ENCODE results near the gene LILRB2.
"Not testable (repeated sequence)": the region's sequence is repeated elsewhere in the genome, so short reads cannot be mapped to it uniquely, and the experiment has no call there.

The LILRB2 gene

GRCh38 chr19:54239491-54240371 is 41.2 kb downstream of the LILRB2 start:
- not testable (repeated sequence) for DNase-seq

- no peak for DNase-seq
These were observed 47.0 kb downstream of the LILRB2 start for GRCh38 chr19:54233941-54234340.

DNA sequence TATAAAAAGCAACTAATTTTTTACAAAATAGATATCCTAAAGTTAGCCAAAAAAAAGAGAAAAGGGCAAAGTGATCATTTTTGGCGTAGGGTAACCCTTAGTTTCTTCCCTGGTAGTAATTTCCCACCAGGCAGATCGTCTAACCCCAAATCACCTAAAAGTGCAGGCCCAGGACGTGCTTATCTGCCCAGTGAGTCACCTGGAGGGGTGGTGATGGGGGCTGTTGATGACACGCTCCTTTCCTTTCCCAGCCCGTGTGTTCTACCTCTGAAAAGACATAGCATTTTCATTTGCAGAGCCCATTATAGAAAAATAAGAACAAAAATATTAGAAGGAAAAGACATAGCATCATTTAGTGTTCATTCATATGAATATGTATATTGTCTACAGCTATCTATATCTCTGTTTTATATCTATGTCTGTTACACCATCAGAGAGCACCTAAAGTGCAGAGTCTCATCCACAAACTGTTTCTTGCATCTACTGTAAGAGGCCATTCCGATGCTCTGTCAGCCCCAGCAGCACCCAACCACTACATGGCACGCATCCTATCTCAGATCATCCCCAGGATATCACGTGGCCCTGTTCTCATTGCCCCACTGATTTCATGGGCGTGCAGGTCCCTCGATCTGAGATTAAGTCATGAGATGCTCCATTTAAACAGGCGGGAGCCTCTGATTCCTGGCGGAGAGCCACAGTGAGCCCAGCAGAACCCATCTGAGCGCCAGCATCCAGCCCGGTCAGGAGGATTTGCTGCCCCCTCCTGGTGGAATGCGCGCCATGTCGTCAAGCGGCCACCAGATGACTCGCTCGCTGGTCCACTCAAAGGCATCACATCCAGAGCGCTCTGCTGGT is 49.6 kb downstream of the LILRB2 start:
- peak; percentile 61 to 80 for DNase-seq

DNA sequence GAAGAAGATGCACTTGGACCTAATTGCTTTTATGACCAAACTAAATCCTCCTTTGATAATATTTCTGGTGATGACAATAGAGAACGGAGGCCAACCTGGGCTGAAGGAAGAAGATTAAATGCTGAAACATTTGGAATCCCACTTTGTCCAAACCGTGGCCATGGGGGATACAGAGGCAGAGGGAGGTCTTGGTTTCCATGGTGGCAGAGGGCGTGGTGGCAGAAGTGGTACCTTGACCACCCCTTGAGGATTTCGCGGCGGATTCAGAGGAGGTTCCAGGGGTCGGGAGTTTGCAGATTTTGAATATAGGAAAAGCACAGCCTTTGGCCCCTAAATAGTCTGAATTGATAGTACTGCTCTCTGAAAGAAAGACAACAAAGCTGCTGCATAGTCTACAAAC is 50.9 kb downstream of the LILRB2 start:
- DNase-seq: no peak

- DNase-seq: no peak
These were observed 51.8 kb downstream of the LILRB2 start for GRCh38 chr19:54229146-54229545.

DNA sequence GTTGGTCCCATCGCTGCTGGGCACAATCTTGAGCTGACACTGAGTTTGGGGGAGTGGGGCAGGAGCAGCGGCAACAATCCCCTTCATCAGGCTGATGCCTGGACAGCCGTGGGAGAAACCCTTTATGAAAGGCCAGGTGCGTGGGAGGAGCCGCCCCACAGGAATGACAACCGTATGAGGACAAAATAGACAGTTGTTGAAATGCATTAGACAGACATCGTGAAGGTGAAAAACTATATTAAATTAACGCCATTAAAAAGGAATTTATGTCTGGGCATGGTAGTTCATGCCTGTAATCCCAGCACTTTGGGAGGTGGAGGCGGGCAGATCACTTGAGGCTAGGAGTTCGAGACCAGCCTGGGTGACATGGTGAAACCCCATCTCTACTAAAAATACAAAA is 56.3 kb downstream of the LILRB2 start:
- DNase-seq: not testable (repeated sequence)

- not testable (repeated sequence) for DNase-seq
These were observed 57.0 kb downstream of the LILRB2 start for GRCh38 chr19:54223937-54224281.

All from inflammatory macrophage treated with lipopolysaccharide for 1 hour (primary cell).